HepG2 (cell line): ENCODE results near the gene COL27A1. TPM values are rescaled to one million over a fixed set of nuclear protein-coding genes. Genes with fewer than 3 reads are reported as not detected.

Experiments used
- AGO2 ChIP-seq: fragments of 200-400 bp; formaldehyde crosslinking; optimal IDR thresholded peaks from 2 replicates; pipeline ENCODE3; 2017; ENCODE audit warnings: mild to moderate bottlenecking, low read depth, low read length, moderate library complexity
- ATF7 ChIP-seq, 2 experiments: fragments of 450-650 bp in 1 of 2; sonication (generic) in 1 of 2; formaldehyde crosslinking in 1 of 2; IDR thresholded peaks; 2 replicates each; pipeline versions ENCODE4 v1.4.0 to v1.6.1; 2016 to 2020; ENCODE audit warnings: antibody characterized with exemption in 1 of 2, mild to moderate bottlenecking in 1 of 2, missing genetic modification reagents in 1 of 2
- ELF3 ChIP-seq: IDR thresholded peaks from 2 replicates; pipeline ENCODE4 v1.6.1; 2016; ENCODE audit warnings: missing genetic modification reagents, missing compliant biosample characterization
- HNF1B ChIP-seq: sonication (generic); formaldehyde crosslinking; IDR thresholded peaks from 2 replicates; pipeline ENCODE4 v1.5.1; 2020; ENCODE audit warnings: mild to moderate bottlenecking, moderate library complexity, missing genetic modification reagents
- KDM4B ChIP-seq: sonication (generic); formaldehyde crosslinking; IDR thresholded peaks from 2 replicates; pipeline ENCODE4 v1.4.0; 2020; ENCODE audit warnings: missing genetic modification reagents
- MXD4 ChIP-seq: IDR thresholded peaks from 2 replicates; pipeline ENCODE4 v1.6.1; 2016; ENCODE audit warnings: mild to moderate bottlenecking, missing biosample characterization, missing genetic modification reagents
- SIN3A ChIP-seq: IDR thresholded peaks from 2 replicates; pipeline ENCODE4 v1.6.1; 2011; ENCODE audit warnings: low read depth, mild to moderate bottlenecking, control low read depth, low read length, borderline replicate concordance
- TBX2 ChIP-seq: sonication (generic); formaldehyde crosslinking; IDR thresholded peaks from 2 replicates; pipeline ENCODE4 v1.5.0; 2020; ENCODE audit warnings: missing genetic modification reagents, mild to moderate bottlenecking, borderline replicate concordance
- TEAD2 ChIP-seq: sonication (generic); formaldehyde crosslinking; IDR thresholded peaks from 2 replicates; pipeline ENCODE4 v1.9.0; 2021; ENCODE audit warnings: missing genetic modification reagents
- ZMAT3 ChIP-seq: sonication (generic); formaldehyde crosslinking; conservative IDR thresholded peaks from 2 replicates; pipeline ENCODE4 v1.7.0; 2021; ENCODE audit warnings: missing genetic modification reagents
- ZMYM4 ChIP-seq: sonication (generic); formaldehyde crosslinking; IDR thresholded peaks from 2 replicates; pipeline ENCODE4 v1.8.1; 2023; ENCODE audit warnings: mild to moderate bottlenecking, missing genetic modification reagents
- ZNF124 ChIP-seq: sonication (generic); formaldehyde crosslinking; IDR thresholded peaks from 2 replicates; pipeline ENCODE4 v1.4.0; 2020; ENCODE audit warnings: missing genetic modification reagents
- ZNF260 ChIP-seq: sonication (generic); formaldehyde crosslinking; IDR thresholded peaks from 2 replicates; pipeline ENCODE4 v1.4.0; 2020; ENCODE audit warnings: missing genetic modification reagents, low read depth, mild to moderate bottlenecking, borderline replicate concordance
- ZNF572 ChIP-seq: sonication (generic); formaldehyde crosslinking; IDR thresholded peaks from 2 replicates; pipeline ENCODE4 v1.5.1; 2020; ENCODE audit warnings: mild to moderate bottlenecking, missing genetic modification reagents
- polyA plus RNA-seq, 8 experiments: library from polyadenylated mRNA; depleted of rRNA in 3 of 8; stranded (reverse) in 7 of 8; unstranded in 1 of 8; fragments of >200 nt; fragmentation: Illumina TruSeq in 4 of 8; extraction: Trizol in 4 of 8; gene quantifications; 2 replicates each; pipeline versions ENCODE4 v1.2.1 to v1.2.3, GENCODE V29; 2011 to 2016; ENCODE audit warnings: low read depth in 4 of 8, missing spikeins in 1 of 8, mixed read lengths in 1 of 8; ENCODE audit not compliant: insufficient read depth in 1 of 8
- total RNA-seq, 5 experiments: library from RNA; depleted of rRNA; stranded (reverse); fragments of >200 nt; fragmentation: Illumina TruSeq; extraction: Trizol; gene quantifications; 2 replicates each; pipeline ENCODE4 v1.2.3, GENCODE V29; 2016; ENCODE audit warnings: low read depth in 1 of 5
- TF ChIP-seq, protein P1 (sequence below): sonication (generic); formaldehyde crosslinking; IDR thresholded peaks from 2 replicates; pipeline ENCODE4 v1.4.0; 2020; ENCODE audit warnings: missing genetic modification reagents
- TF ChIP-seq, protein P2 (sequence below): sonication (generic); formaldehyde crosslinking; IDR thresholded peaks from 2 replicates; pipeline ENCODE4 v1.4.0; 2020; ENCODE audit warnings: missing genetic modification reagents
- TF ChIP-seq, protein P3 (sequence below): sonication (generic); formaldehyde crosslinking; IDR thresholded peaks from 2 replicates; pipeline ENCODE4 v1.8.0; 2022; ENCODE audit warnings: missing genetic modification reagents, low read depth, mild to moderate bottlenecking, borderline replicate concordance
- TF ChIP-seq, protein P4 (sequence below): sonication (generic); formaldehyde crosslinking; IDR thresholded peaks from 2 replicates; pipeline ENCODE4 v1.4.0; 2020; ENCODE audit warnings: mild to moderate bottlenecking, low read depth, missing genetic modification reagents
- TF ChIP-seq, protein P5 (sequence below): sonication (generic); formaldehyde crosslinking; IDR thresholded peaks from 2 replicates; pipeline ENCODE4 v1.5.1; 2020; ENCODE audit warnings: missing genetic modification reagents, mild to moderate bottlenecking, borderline replicate concordance

The COL27A1 gene
- total and polyA plus RNA-seq, 2 of the 13 experiments (the other 11 are each of a cell fraction or from before 2014, with no cell fraction given) = 71.3 to 89.1 TPM

DNA sequence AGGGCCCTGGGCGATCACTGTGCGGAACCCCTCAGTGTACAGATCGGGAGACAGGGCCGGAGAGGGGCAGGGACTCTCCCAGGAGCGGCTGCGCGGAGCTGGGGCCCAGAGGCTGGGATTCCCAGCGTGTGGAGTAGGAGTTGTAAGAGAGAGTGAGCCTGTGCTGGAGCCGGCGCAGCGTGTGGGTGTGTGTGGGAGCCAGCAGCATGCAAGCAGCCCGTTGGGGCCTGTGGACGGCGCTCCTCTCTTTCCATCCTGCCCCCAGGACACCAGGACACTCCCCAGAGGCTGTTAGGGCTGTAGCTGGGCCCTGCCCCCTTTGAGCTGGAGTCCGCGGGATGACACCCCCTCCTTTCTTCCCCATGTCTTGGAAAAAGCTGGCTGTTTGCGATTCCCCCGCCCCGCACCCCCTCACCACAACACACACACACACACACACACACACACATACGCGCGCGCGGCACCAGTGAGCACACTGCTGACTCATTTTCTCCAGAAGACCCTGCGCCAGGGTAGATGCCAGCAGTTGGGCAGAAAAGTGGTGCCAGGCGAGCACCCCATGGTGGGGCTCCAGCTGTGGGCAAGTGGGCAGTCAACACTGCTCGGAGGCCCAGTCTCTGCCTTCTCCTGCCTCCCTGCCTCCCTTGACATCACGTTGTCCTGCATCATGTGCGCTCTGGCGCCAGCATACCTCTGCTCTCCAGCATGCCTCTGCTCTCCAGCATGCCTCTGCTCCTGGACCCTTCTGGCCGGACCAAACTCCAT lies 1.5 kb downstream of the COL27A1 start (continued):
- TF ChIP-seq, protein P1, sequence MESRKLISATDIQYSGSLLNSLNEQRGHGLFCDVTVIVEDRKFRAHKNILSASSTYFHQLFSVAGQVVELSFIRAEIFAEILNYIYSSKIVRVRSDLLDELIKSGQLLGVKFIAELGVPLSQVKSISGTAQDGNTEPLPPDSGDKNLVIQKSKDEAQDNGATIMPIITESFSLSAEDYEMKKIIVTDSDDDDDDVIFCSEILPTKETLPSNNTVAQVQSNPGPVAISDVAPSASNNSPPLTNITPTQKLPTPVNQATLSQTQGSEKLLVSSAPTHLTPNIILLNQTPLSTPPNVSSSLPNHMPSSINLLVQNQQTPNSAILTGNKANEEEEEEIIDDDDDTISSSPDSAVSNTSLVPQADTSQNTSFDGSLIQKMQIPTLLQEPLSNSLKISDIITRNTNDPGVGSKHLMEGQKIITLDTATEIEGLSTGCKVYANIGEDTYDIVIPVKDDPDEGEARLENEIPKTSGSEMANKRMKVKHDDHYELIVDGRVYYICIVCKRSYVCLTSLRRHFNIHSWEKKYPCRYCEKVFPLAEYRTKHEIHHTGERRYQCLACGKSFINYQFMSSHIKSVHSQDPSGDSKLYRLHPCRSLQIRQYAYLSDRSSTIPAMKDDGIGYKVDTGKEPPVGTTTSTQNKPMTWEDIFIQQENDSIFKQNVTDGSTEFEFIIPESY (CRISPR knock-in tag) = peak; percentile 89; the same call in 1 of the 2 replicates
- 0 out of 2 replicates have a peak, but pooled peaks have one; percentile 42 for TF ChIP-seq MXD4 (CRISPR knock-in tag)
- no peak for TF ChIP-seq ATF7 (IDR thresholded peaks at IDR 0.05)
- 0 out of 2 replicates have a peak, but pooled peaks have one; percentile 16 for TF ChIP-seq ATF7 (CRISPR knock-in tag; IDR thresholded peaks at IDR 0.05)
- TF ChIP-seq, protein P2, sequence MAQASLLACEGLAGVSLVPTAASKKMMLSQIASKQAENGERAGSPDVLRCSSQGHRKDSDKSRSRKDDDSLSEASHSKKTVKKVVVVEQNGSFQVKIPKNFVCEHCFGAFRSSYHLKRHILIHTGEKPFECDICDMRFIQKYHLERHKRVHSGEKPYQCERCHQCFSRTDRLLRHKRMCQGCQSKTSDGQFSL (CRISPR knock-in tag) = 0 out of 2 replicates have a peak, but pooled peaks have one; percentile 27
- TF ChIP-seq ZMAT3 (CRISPR knock-in tag) = no peak
- 0 out of 2 replicates have a peak, but pooled peaks have one; percentile 32 for TF ChIP-seq SIN3A
- TF ChIP-seq TEAD2 (CRISPR knock-in tag) = no peak
- TF ChIP-seq KDM4B (CRISPR knock-in tag) = no peak
- 0 out of 2 replicates have a peak, but pooled peaks have one; percentile 30 for TF ChIP-seq TBX2 (CRISPR knock-in tag)
- no peak for TF ChIP-seq ZNF124 (CRISPR knock-in tag)
- TF ChIP-seq, protein P3, sequence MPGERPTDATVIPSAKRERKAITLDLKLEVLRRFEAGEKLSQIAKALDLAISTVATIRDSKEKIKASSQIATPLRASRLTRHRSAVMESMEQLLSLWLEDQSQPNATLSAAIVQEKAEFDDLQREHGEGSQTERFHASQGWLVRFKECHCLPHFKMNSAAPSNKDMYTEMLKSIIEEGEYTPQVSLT = no peak
- TF ChIP-seq ZNF260 (CRISPR knock-in tag) = no peak
- peak; percentile 60 for TF ChIP-seq AGO2
- TF ChIP-seq ZNF572 (CRISPR knock-in tag) = peak; percentile 61; the same call in 1 of the 2 replicates
- TF ChIP-seq, protein P4, sequence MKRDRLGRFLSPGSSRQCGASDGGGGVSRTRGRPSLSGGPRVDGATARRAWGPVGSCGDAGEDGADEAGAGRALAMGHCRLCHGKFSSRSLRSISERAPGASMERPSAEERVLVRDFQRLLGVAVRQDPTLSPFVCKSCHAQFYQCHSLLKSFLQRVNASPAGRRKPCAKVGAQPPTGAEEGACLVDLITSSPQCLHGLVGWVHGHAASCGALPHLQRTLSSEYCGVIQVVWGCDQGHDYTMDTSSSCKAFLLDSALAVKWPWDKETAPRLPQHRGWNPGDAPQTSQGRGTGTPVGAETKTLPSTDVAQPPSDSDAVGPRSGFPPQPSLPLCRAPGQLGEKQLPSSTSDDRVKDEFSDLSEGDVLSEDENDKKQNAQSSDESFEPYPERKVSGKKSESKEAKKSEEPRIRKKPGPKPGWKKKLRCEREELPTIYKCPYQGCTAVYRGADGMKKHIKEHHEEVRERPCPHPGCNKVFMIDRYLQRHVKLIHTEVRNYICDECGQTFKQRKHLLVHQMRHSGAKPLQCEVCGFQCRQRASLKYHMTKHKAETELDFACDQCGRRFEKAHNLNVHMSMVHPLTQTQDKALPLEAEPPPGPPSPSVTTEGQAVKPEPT (CRISPR knock-in tag) = 0 out of 2 replicates have a peak, but pooled peaks have one; percentile 21
- TF ChIP-seq ZMYM4 (CRISPR knock-in tag) = 0 out of 2 replicates have a peak, but pooled peaks have one; percentile 7
- TF ChIP-seq HNF1B (CRISPR knock-in tag) = peak; percentile 30; the same call in 1 of the 2 replicates
- TF ChIP-seq ELF3 (CRISPR knock-in tag) = no peak
- TF ChIP-seq, protein P5, sequence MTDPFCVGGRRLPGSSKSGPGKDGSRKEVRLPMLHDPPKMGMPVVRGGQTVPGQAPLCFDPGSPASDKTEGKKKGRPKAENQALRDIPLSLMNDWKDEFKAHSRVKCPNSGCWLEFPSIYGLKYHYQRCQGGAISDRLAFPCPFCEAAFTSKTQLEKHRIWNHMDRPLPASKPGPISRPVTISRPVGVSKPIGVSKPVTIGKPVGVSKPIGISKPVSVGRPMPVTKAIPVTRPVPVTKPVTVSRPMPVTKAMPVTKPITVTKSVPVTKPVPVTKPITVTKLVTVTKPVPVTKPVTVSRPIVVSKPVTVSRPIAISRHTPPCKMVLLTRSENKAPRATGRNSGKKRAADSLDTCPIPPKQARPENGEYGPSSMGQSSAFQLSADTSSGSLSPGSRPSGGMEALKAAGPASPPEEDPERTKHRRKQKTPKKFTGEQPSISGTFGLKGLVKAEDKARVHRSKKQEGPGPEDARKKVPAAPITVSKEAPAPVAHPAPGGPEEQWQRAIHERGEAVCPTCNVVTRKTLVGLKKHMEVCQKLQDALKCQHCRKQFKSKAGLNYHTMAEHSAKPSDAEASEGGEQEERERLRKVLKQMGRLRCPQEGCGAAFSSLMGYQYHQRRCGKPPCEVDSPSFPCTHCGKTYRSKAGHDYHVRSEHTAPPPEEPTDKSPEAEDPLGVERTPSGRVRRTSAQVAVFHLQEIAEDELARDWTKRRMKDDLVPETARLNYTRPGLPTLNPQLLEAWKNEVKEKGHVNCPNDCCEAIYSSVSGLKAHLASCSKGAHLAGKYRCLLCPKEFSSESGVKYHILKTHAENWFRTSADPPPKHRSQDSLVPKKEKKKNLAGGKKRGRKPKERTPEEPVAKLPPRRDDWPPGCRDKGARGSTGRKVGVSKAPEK = no peak
